ENCODE results near the gene GP5. TPM values are rescaled to one million over a fixed set of nuclear protein-coding genes. Genes with fewer than 3 reads are reported as not detected.

Gene GP5
- under 0.01 TPM in 2 replicates for total RNA-seq

DNA sequence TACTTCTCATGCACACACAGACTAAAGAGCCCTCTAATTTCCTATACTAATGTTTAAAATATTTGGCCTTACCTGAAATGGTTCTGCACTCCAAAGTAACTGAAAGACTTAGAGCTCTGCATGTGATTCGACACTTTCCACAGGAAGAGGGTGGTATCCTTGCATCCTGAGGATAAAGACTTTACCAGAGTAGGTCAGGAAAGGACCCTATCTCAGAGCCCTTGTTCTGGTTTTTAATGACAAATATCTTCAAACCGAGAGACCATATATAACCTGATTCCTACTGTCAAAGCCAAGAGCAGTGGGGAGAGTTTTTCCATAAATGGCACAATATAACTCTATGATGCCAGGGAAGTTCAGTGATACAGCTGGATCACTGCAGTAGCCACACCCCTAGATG lies at the start of gene GP5:
Gene GP5 (minus strand): TSS at position 101 of the 400 bp plus-strand sequence. CDS start 984 bp downstream, outside the sequence.

GRCh38 chr3:194369522-194370279 lies 29.4 kb downstream of the GP5 start, which contains the start of gene LRRC15:
Gene LRRC15, minus strand, starts transcription at chr3:194369743. Its CDS starts 8,700 bp downstream, at chr3:194361043.

GRCh38 chr3:194351080-194351672 lies 47.9 kb downstream of the GP5 start, which contains the start of gene CPN2:
Gene CPN2, minus strand, starts transcription at chr3:194351328. Its CDS starts 8,626 bp downstream, at chr3:194342702.

Other genes with a start within 250 kb of the GP5 start
- not detected in 2 replicates for gene CPN2, start 47.9 kb downstream of the GP5 start, total RNA-seq
- gene LRRC15, start 29.5 kb downstream of the GP5 start, total RNA-seq = under 0.01 TPM in 1 of 2 replicates, not detected in the other
- gene ATP13A3, start 87.7 kb upstream of the GP5 start, total RNA-seq = 36.6 and 65.4 TPM in 2 replicates
- 6.3 and 12.6 TPM in 2 replicates for gene TMEM44, start 234.2 kb upstream of the GP5 start, total RNA-seq

Measured in myometrial cell (primary cell).